Adipose tissue (tissue), 3 donors: ENCODE results near the gene TFAP2E. TPM values are rescaled to one million over a fixed set of nuclear protein-coding genes. Genes with fewer than 3 reads are reported as not detected.

Source experiments
- H3K27ac ChIP-seq: one replicate; pipeline ENCODE4 v1.5.1; 2013; ENCODE audit warnings: low read depth, low read length
- WGBS, 3 donors: extraction: QIAGEN DNeasy Blood & Tissue Kit; methylation state at CpG; one replicate each; pipeline ENCODE4 v1.1.7; 2013; 5-methylcytosine and 5-hydroxymethylcytosine counted together
- polyA plus RNA-seq, 3 donors: library from polyadenylated mRNA; stranded (reverse); fragments of 200-250 nt; gene quantifications; one replicate each; pipeline ENCODE4 v1.2.3, GENCODE V29; 2013
- donor health status: healthy with polysubstance abuse.
- donor health status: Bipolar disorder and iron deficiency.
- donor health status: healthy.

The TFAP2E gene
- polyA plus RNA-seq = 1 to 10 TPM in 1 of 3 donors, under 1 TPM in 2; 0.28 to 1.0 (median 0.34) TPM

GRCh38 chr1:35573198-35574124 is at the start of gene TFAP2E:
TSS of gene TFAP2E (plus strand) at chr1:35573314. CDS start at chr1:35573578, 264 bp downstream.
- H3K27ac ChIP-seq = no peak within 1 kb of the TSS
- 10 to 28% (median 25%) methylated on average over 78 to 95 of the region's 95 CpGs for WGBS, 3 donors

GRCh38 chr1:35524106-35524505 is 49.0 kb upstream of the TFAP2E start:
- 38 to 91% (median 87%) methylated on average over 2 of the region's 2 CpGs for WGBS, 3 donors
- no peak overlapping the region for H3K27ac ChIP-seq

GRCh38 chr1:35530168-35530567 is 42.9 kb upstream of the TFAP2E start:
- no peak overlapping the region for H3K27ac ChIP-seq
- 77 to 80% (median 79%) methylated on average over 5 of the region's 5 CpGs for WGBS, 3 donors

GRCh38 chr1:35530946-35531345 is 42.2 kb upstream of the TFAP2E start:
- 97 to 100% (median 99%) methylated on average over 2 of the region's 2 CpGs for WGBS, 3 donors
- H3K27ac ChIP-seq = no peak overlapping the region

GRCh38 chr1:35531368-35531767 is 41.7 kb upstream of the TFAP2E start:
- 83 to 88% (median 84%) methylated on average over 6 of the region's 6 CpGs for WGBS, 3 donors
- no peak overlapping the region for H3K27ac ChIP-seq

- H3K27ac ChIP-seq = no peak overlapping the region
- WGBS, 3 donors = 72 to 78% (median 75%) methylated on average over 1 of the region's 1 CpG
These were observed 40.5 kb upstream of the TFAP2E start for GRCh38 chr1:35532497-35533223.

- no peak overlapping the region for H3K27ac ChIP-seq
- 18 to 42% (median 34%) methylated on average over 1 of the region's 1 CpG for WGBS, 3 donors
These were observed 39.5 kb upstream of the TFAP2E start for GRCh38 chr1:35533586-35533985.

- H3K27ac ChIP-seq = no peak overlapping the region
These were observed 37.9 kb upstream of the TFAP2E start for GRCh38 chr1:35535243-35535642.

- no peak overlapping the region for H3K27ac ChIP-seq
- WGBS, 3 donors = 86 to 96% (median 94%) methylated on average over 2 of the region's 2 CpGs
These were observed 36.5 kb upstream of the TFAP2E start for GRCh38 chr1:35536556-35537162.

- 84 to 95% (median 88%) methylated on average over 1 of the region's 1 CpG for WGBS, 3 donors
- H3K27ac ChIP-seq = no peak overlapping the region
These were observed 35.3 kb upstream of the TFAP2E start for GRCh38 chr1:35537806-35538205.

- no peak overlapping the region for H3K27ac ChIP-seq
- 41 to 60% (median 42%) methylated on average over 6 of the region's 6 CpGs for WGBS, 3 donors
These were observed 33.9 kb upstream of the TFAP2E start for GRCh38 chr1:35539073-35539823.

- 16 to 31% (median 23%) methylated on average over 1 of the region's 1 CpG for WGBS, 3 donors
- no peak overlapping the region for H3K27ac ChIP-seq
These were observed 33.3 kb upstream of the TFAP2E start for GRCh38 chr1:35539824-35540261.

GRCh38 chr1:35544976-35545375 is 28.1 kb upstream of the TFAP2E start:
- H3K27ac ChIP-seq = no peak overlapping the region
- WGBS, 3 donors = 45 to 56% (median 52%) methylated on average over 3 of the region's 3 CpGs

- no peak overlapping the region for H3K27ac ChIP-seq
- WGBS, 3 donors = 96 to 100% (median 97%) methylated on average over 1 of the region's 1 CpG
These were observed 26.5 kb upstream of the TFAP2E start for GRCh38 chr1:35546614-35547013.

GRCh38 chr1:35553851-35554250 is 19.3 kb upstream of the TFAP2E start:
- H3K27ac ChIP-seq = no peak overlapping the region
- 45 to 70% (median 53%) methylated on average over 2 of the region's 2 CpGs for WGBS, 3 donors

GRCh38 chr1:35554266-35555211 is 18.6 kb upstream of the TFAP2E start:
- no peak overlapping the region for H3K27ac ChIP-seq
- 37 to 62% (median 54%) methylated on average over 7 of the region's 7 CpGs for WGBS, 3 donors

- 42 to 84% (median 74%) methylated on average over 4 of the region's 4 CpGs for WGBS, 3 donors
These were observed 17.9 kb upstream of the TFAP2E start for GRCh38 chr1:35555212-35555584.

More at GRCh38 chr1:35555212-35555584, 17.9 kb upstream of the TFAP2E start:
- H3K27ac ChIP-seq = no peak overlapping the region
